WTC11 (cell line): Measurements from ENCODE around the gene TRMT112. TPM values are rescaled to one million over a fixed set of nuclear protein-coding genes. Genes with fewer than 3 reads are reported as not detected.

Source experiments
- ATAC-seq: fragments of 200-7000 bp; cut with Tn5 transposase; 2 replicates; pipeline ENCODE4 v1.10.0; 2021; ENCODE audit warnings: mild to moderate bottlenecking, moderate library complexity
- CTCF ChIA-PET: fragments of 300-600 bp; sonication (Branson Sonifier 250); formaldehyde crosslinking; loops from one replicate; lab custom pipeline; 2021; ENCODE audit warnings: antibody characterized with exemption; lab: Charles Lee
- POLR2A ChIA-PET: fragments of 350-600 bp; sonication (Branson Sonifier 250); formaldehyde crosslinking; loops from one replicate; lab custom pipeline; 2021; ENCODE audit warnings: antibody characterized with exemption; lab: Charles Lee
- DNase-seq: peaks from one replicate; pipeline ENCODE4 v3.0.0; 2021; ENCODE audit warnings: low spot score
- H3K27ac Mint-ChIP-seq: 2 replicates; pipeline ENCODE4 v1.8.0; 2021; ENCODE audit warnings: mixed read lengths
- H3K27me3 Mint-ChIP-seq: 2 replicates; pipeline ENCODE4 v1.8.0; 2021; ENCODE audit warnings: low read depth, mild to moderate bottlenecking, moderate library complexity, mixed read lengths
- H3K36me3 Mint-ChIP-seq: 2 replicates; pipeline ENCODE4 v1.8.0; 2021; ENCODE audit warnings: mixed read lengths
- H3K4me1 Mint-ChIP-seq: 2 replicates; pipeline ENCODE4 v1.8.0; 2022; ENCODE audit warnings: mixed read lengths
- H3K4me3 Mint-ChIP-seq: 2 replicates; pipeline ENCODE4 v1.8.0; 2021; ENCODE audit warnings: mild to moderate bottlenecking, moderate library complexity, mixed read lengths
- H3K9me3 Mint-ChIP-seq: 2 replicates; pipeline ENCODE4 v1.8.0; 2021; ENCODE audit warnings: mixed read lengths
- AR ChIP-seq: fragments of 250-450 bp; sonication (Bioruptor Pico); IDR thresholded peaks from 2 replicates; pipeline ENCODE4 v1.9.0; 2021; ENCODE audit warnings: mild to moderate bottlenecking
- ATF3 ChIP-seq: sonication (generic); formaldehyde crosslinking; conservative IDR thresholded peaks from 2 replicates; pipeline ENCODE4 v1.8.1; 2022; ENCODE audit warnings: mild to moderate bottlenecking, missing genetic modification reagents
- CBFB ChIP-seq: sonication (generic); formaldehyde crosslinking; IDR thresholded peaks from 2 replicates; pipeline ENCODE4 v1.8.1; 2022; ENCODE audit warnings: mild to moderate bottlenecking, low read depth, missing genetic modification reagents
- EMX1 ChIP-seq: fragments of 250-450 bp; sonication (Bioruptor Pico); IDR thresholded peaks from 2 replicates; pipeline ENCODE4 v1.8.0; 2021; ENCODE audit warnings: mild to moderate bottlenecking
- ESRRA ChIP-seq: sonication (generic); formaldehyde crosslinking; IDR thresholded peaks from 2 replicates; pipeline ENCODE4 v1.8.1; 2022; ENCODE audit warnings: mild to moderate bottlenecking, missing genetic modification reagents, borderline replicate concordance
- IRF2 ChIP-seq: sonication (generic); formaldehyde crosslinking; IDR thresholded peaks from 2 replicates; pipeline ENCODE4 v1.8.0; 2022; ENCODE audit warnings: low read depth, missing genetic modification reagents, borderline replicate concordance
- JUN ChIP-seq: sonication (generic); formaldehyde crosslinking; IDR thresholded peaks from 2 replicates; pipeline ENCODE4 v1.8.0; 2023; ENCODE audit warnings: mild to moderate bottlenecking, missing genetic modification reagents
- NFE2L1 ChIP-seq: sonication (generic); formaldehyde crosslinking; IDR thresholded peaks from 2 replicates; pipeline ENCODE4 v1.8.1; 2023; ENCODE audit warnings: missing genetic modification reagents
- NFYB ChIP-seq: sonication (generic); formaldehyde crosslinking; conservative IDR thresholded peaks from 2 replicates; pipeline ENCODE4 v1.8.0; 2022; ENCODE audit warnings: low read depth, missing genetic modification reagents
- OVOL2 ChIP-seq: fragments of 250-450 bp; sonication (Bioruptor Pico); IDR thresholded peaks from 2 replicates; pipeline ENCODE4 v1.9.0; 2021; ENCODE audit warnings: mild to moderate bottlenecking, borderline replicate concordance
- TEAD4 ChIP-seq: sonication (generic); formaldehyde crosslinking; IDR thresholded peaks from 2 replicates; pipeline ENCODE4 v1.8.0; 2022; ENCODE audit warnings: mild to moderate bottlenecking, missing genetic modification reagents
- ZBTB21 ChIP-seq: sonication (generic); formaldehyde crosslinking; IDR thresholded peaks from 2 replicates; pipeline ENCODE4 v1.8.1; 2023; ENCODE audit warnings: mild to moderate bottlenecking, missing genetic modification reagents, borderline replicate concordance
- ZNF232 ChIP-seq: sonication (generic); formaldehyde crosslinking; IDR thresholded peaks from 2 replicates; pipeline ENCODE4 v1.8.0; 2022; ENCODE audit warnings: mild to moderate bottlenecking, missing genetic modification reagents
- ZNF512 ChIP-seq: sonication (generic); formaldehyde crosslinking; IDR thresholded peaks from 2 replicates; pipeline ENCODE4 v1.8.1; 2022; ENCODE audit warnings: missing genetic modification reagents, borderline replicate concordance
- ZNF671 ChIP-seq: fragments of 250-450 bp; sonication (Bioruptor Pico); IDR thresholded peaks from 2 replicates; pipeline ENCODE4 v1.8.0; 2021; ENCODE audit warnings: mild to moderate bottlenecking
- total RNA-seq: library from RNA; stranded (reverse); gene quantifications from 3 replicates; pipeline ENCODE4 v1.2.3, GENCODE V29; 2021
- TF ChIP-seq, protein P1 (sequence below): sonication (generic); formaldehyde crosslinking; IDR thresholded peaks from 2 replicates; pipeline ENCODE4 v1.8.0; 2023; ENCODE audit warnings: missing genetic modification reagents
- TF ChIP-seq, protein P2 (sequence below): sonication (generic); formaldehyde crosslinking; IDR thresholded peaks from 2 replicates; pipeline ENCODE4 v1.8.1; 2022; ENCODE audit warnings: low read depth, mild to moderate bottlenecking, moderate library complexity, missing genetic modification reagents, borderline replicate concordance
- TF ChIP-seq, protein P3 (sequence below): sonication (generic); formaldehyde crosslinking; IDR thresholded peaks from 2 replicates; pipeline ENCODE4 v1.8.0; 2022; ENCODE audit warnings: mild to moderate bottlenecking, missing genetic modification reagents

Gene TRMT112
- total RNA-seq, 1 experiment from 2014 or later, result 285 TPM

DNA sequence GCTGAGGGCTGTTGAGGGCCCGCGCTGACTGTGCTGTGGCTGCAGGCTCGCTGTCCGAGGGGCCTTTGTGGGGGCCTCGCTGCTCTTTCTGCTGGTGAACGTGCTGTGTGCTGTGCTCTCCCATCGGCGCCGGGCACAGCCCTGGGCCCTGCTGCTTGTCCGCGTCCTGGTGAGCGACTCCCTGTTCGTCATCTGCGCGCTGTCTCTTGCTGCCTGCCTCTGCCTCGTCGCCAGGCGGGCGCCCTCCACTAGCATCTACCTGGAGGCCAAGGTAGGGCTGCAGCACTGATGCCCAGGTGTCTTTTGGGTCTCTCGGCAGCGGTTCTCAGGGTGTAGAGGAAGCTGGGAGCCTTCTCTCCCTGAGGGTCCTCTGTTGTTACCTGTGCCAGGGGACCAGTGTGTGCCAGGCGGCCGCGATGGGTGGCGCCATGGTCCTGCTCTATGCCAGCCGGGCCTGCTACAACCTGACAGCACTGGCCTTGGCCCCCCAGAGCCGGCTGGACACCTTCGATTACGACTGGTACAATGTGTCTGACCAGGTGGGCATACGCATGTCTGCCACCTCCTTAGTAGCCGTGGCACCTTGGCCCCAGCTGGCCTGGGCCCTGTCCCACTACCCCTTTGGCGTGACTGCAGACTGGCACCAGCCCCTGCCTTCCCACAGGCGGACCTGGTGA, 29.5 kb downstream of the TRMT112 start:
- H3K4me1 Mint-ChIP-seq, result peaks cover 12% of the 10 kb centered on the region
- POLR2A ChIA-PET, result no interaction called here
- TF ChIP-seq, protein P1, sequence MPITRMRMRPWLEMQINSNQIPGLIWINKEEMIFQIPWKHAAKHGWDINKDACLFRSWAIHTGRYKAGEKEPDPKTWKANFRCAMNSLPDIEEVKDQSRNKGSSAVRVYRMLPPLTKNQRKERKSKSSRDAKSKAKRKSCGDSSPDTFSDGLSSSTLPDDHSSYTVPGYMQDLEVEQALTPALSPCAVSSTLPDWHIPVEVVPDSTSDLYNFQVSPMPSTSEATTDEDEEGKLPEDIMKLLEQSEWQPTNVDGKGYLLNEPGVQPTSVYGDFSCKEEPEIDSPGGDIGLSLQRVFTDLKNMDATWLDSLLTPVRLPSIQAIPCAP (CRISPR knock-in tag), result no peak
- 0 out of 2 replicates have a peak, but pooled peaks have one; percentile 18 for TF ChIP-seq JUN (CRISPR knock-in tag)
- TF ChIP-seq, all 79 proteins: peak for 1
- Mint-ChIP-seq H3K9me3 (no peaks in the 10 kb centered on the region), H3K27me3 (peaks cover 36% of the 10 kb centered on the region), H3K27ac (no peak overlapping the region), H3K36me3 (peaks cover 3% of the 10 kb centered on the region; the same call in 1 of the 2 replicates), H3K4me3 (no peak overlapping the region)
- CTCF ChIA-PET, result interaction anchor here (12.5 kb wide), 1 partner anchor 15 kb away, joined by 151 read pairs; the partner anchor contains the start of gene ESRRA
- no peak for ATAC-seq
- DNase-seq, result no peak

DNA sequence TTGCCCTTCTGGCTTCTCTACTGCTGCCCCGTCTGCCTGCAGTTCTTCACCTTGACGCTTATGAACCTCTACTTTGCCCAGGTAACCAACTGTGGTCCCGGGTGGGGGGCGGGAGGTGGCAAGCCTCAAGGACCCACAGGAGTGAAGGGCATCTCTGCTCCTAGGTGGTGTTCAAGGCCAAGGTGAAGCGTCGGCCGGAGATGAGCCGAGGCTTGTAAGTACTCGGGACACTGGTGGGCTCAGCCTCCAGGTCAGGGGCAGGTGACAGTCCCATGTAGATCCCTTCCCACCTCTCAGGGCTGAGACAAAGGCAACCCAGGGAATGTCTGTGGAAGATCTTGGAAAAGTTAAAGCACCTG, 30.6 kb downstream of the TRMT112 start:
- CTCF ChIA-PET, result interaction anchor here (12.5 kb wide), 1 partner anchor 16 kb away, joined by 151 read pairs; the partner anchor contains the start of gene ESRRA

DNA sequence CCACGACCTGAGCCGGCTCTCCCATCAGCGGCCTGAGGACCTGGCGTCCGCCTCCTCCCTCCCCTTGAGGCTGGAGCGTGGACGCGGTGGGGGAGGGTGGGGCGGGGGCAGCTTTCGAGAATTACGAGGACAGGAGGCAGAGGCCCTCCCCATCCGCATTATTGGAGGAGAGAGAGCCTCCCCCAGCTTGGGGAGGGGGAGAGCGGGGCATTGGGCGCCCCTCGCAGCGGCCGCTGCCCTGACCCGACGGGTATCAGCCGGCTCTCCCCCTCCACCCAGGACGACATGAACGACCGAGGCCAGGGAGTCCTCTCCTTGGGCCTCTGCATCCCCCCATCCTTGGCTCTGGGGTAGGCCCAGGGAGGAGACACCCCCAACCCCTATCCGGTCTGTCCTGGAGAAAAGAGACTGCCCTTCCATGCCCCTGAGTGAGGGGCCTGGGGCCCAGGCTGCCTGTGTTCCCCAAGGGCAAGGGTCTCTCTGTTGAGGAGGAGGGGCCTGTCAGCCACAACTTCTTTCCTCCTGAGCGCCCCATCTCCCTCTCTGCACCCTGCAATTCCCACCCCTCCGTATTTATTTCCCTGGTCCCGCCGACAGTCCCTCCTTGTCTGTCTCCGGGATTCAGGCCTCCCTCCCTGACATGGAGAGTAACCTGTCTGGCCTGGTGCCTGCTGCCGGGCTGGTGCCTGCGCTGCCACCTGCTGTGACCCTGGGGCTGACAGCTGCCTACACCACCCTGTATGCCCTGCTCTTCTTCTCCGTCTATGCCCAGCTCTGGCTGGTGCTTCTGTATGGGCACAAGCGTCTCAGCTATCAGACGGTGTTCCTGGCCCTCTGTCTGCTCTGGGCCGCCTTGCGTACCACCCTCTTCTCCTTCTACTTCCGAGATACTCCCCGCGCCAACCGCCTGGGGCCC, 31.2 kb downstream of the TRMT112 start:
- Mint-ChIP-seq H3K27ac (no peak overlapping the region; the same call in 1 of the 2 replicates), H3K4me3 (peak overlapping the region; percentile 76), H3K4me1 (peaks cover 12% of the 10 kb centered on the region), H3K27me3 (peaks cover 27% of the 10 kb centered on the region), H3K9me3 (no peaks in the 10 kb centered on the region), H3K36me3 (peaks cover 11% of the 10 kb centered on the region)
- DNase-seq (no peak), ATAC-seq (no peak)
- ChIA-PET POLR2A (interaction anchor here (2.3 kb wide), 1 partner anchor 16 kb away, joined by 7 read pairs; no protein-coding TSS in a partner anchor), CTCF (interaction anchor here (0.9 to 12.5 kb wide), 4 partner anchors 15 to 69 kb away, joined by 4 to 151 read pairs (median 16); partner anchors contain the start of genes ESRRA, PRDX5 and TRMT112)
- TF ChIP-seq, protein P1 (CRISPR knock-in tag), result no peak
- TF ChIP-seq, protein P2, sequence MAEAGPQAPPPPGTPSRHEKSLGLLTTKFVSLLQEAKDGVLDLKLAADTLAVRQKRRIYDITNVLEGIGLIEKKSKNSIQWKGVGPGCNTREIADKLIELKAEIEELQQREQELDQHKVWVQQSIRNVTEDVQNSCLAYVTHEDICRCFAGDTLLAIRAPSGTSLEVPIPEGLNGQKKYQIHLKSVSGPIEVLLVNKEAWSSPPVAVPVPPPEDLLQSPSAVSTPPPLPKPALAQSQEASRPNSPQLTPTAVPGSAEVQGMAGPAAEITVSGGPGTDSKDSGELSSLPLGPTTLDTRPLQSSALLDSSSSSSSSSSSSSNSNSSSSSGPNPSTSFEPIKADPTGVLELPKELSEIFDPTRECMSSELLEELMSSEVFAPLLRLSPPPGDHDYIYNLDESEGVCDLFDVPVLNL (CRISPR knock-in tag), result no peak
- TF ChIP-seq ATF3 (CRISPR knock-in tag) (no peak), OVOL2 (no peak), ZNF512 (CRISPR knock-in tag) (no peak), TEAD4 (no peak), ZNF232 (no peak)

More for the DNA sequence above, 30.6 kb downstream of the TRMT112 start:
- DNase-seq, result no peak
- peaks cover 12% of the 10 kb centered on the region for H3K4me1 Mint-ChIP-seq
- H3K27ac Mint-ChIP-seq, result no peak overlapping the region; the same call in 1 of the 2 replicates
- H3K4me3 Mint-ChIP-seq, result peak overlapping the region; percentile 76
- POLR2A ChIA-PET, result no interaction called here
- H3K27me3 Mint-ChIP-seq, result peaks cover 29% of the 10 kb centered on the region
- TF ChIP-seq, protein P3, sequence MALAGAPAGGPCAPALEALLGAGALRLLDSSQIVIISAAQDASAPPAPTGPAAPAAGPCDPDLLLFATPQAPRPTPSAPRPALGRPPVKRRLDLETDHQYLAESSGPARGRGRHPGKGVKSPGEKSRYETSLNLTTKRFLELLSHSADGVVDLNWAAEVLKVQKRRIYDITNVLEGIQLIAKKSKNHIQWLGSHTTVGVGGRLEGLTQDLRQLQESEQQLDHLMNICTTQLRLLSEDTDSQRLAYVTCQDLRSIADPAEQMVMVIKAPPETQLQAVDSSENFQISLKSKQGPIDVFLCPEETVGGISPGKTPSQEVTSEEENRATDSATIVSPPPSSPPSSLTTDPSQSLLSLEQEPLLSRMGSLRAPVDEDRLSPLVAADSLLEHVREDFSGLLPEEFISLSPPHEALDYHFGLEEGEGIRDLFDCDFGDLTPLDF (CRISPR knock-in tag), result no peak
- TF ChIP-seq NFYB (CRISPR knock-in tag), result no peak
- TF ChIP-seq NFE2L1 (CRISPR knock-in tag), result no peak
- TF ChIP-seq AR, result no peak
- TF ChIP-seq ZBTB21 (CRISPR knock-in tag), result no peak
- TF ChIP-seq ESRRA (CRISPR knock-in tag), result no peak
- TF ChIP-seq CBFB (CRISPR knock-in tag), result no peak
- no peak for TF ChIP-seq IRF2 (CRISPR knock-in tag)
- no peak for TF ChIP-seq EMX1
- TF ChIP-seq JUN (CRISPR knock-in tag), result no peak
- no peak for TF ChIP-seq ZNF671 (CRISPR knock-in tag)
- H3K36me3 Mint-ChIP-seq, result peaks cover 6% of the 10 kb centered on the region
- ATAC-seq, result no peak
- no peaks in the 10 kb centered on the region for H3K9me3 Mint-ChIP-seq
